Osteocyte (in vitro differentiated cells): Measurements from ENCODE around the gene PDE6A. TPM values are rescaled to one million over a fixed set of nuclear protein-coding genes. Genes with fewer than 3 reads are reported as not detected.

Experiments used
- DNase-seq: peaks from one replicate; pipeline ENCODE4 v3.0.0; 2021; ENCODE audit warnings: mixed read lengths; ENCODE audit not compliant: unreplicated experiment; ENCODE audit errors: extremely low spot score
- H3K27ac Mint-ChIP-seq: one replicate; pipeline ENCODE4 v1.8.0; 2021; ENCODE audit warnings: mild to moderate bottlenecking, mixed read lengths; ENCODE audit not compliant: unreplicated experiment
- H3K27me3 Mint-ChIP-seq: one replicate; pipeline ENCODE4 v1.8.0; 2021; ENCODE audit warnings: mixed read lengths; ENCODE audit not compliant: unreplicated experiment
- H3K36me3 Mint-ChIP-seq: one replicate; pipeline ENCODE4 v1.8.0; 2021; ENCODE audit warnings: mixed read lengths; ENCODE audit not compliant: unreplicated experiment
- H3K4me1 Mint-ChIP-seq: one replicate; pipeline ENCODE4 v1.8.0; 2021; ENCODE audit warnings: mixed read lengths; ENCODE audit not compliant: unreplicated experiment
- H3K4me3 Mint-ChIP-seq: one replicate; pipeline ENCODE4 v1.8.0; 2021; ENCODE audit warnings: mild to moderate bottlenecking, moderate library complexity, mixed read lengths; ENCODE audit not compliant: unreplicated experiment
- H3K9me3 Mint-ChIP-seq: one replicate; pipeline ENCODE4 v1.8.0; 2021; ENCODE audit warnings: mixed read lengths; ENCODE audit not compliant: unreplicated experiment
- total RNA-seq: library from RNA; stranded (reverse); gene quantifications from 2 replicates; pipeline ENCODE4 v1.2.1, GENCODE V29; 2021
- TF ChIP-seq, protein P1 (sequence below): fragments of 200-600 bp; sonication (generic); IDR thresholded peaks from 2 replicates; pipeline ENCODE4 v1.5.0; 2021; ENCODE audit warnings: antibody characterized with exemption, mild to moderate bottlenecking, moderate library complexity

PDE6A gene
- total RNA-seq, 1 donor from 2014 or later = not detected

DNA sequence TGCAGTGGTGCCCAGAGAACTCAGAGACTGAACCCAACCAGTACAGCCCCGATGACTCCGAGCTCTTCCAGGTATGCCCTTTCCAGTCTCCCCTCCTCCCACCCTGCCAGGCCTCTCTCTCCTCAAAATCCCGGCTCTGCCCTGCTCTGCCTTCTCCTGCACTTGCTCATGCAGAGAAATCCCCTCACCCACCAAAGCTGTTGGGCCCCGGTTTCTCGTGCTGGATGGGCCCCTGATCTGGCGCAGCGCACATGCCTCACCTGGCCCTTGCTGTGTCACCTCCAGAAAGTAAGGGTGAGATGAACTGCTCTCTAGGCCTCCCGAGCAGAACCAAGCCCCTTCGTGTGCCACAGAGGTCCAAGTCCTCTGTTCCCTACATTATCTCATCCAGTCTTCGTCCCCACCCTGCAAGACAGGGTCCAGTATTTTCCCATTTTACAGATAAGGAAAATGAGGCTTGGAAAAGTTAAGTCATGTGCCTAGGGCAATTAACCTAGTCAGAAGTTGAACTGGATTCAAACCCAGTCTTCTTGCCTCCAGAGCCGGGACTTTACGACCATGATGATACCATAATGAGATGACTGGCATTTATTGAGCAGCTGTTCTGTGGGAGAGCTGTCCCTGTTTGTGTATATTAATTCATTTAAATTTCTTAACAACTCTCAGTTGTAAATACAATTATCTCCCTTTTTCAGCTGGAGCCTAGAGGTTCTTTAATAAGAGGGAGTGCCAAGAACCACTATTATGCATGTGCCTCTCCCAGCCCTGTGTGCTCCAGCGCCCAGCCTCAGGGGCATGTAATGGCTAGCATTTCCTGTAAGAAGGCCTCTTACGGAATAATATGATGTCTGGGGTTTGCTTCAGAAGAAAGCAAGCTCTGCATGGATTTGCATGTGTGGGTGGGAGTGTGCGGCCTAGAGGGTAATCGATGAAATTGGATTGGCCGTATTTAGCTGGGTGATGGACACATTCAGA lies 123.8 kb downstream of the PDE6A start:
- TF ChIP-seq, protein P1, sequence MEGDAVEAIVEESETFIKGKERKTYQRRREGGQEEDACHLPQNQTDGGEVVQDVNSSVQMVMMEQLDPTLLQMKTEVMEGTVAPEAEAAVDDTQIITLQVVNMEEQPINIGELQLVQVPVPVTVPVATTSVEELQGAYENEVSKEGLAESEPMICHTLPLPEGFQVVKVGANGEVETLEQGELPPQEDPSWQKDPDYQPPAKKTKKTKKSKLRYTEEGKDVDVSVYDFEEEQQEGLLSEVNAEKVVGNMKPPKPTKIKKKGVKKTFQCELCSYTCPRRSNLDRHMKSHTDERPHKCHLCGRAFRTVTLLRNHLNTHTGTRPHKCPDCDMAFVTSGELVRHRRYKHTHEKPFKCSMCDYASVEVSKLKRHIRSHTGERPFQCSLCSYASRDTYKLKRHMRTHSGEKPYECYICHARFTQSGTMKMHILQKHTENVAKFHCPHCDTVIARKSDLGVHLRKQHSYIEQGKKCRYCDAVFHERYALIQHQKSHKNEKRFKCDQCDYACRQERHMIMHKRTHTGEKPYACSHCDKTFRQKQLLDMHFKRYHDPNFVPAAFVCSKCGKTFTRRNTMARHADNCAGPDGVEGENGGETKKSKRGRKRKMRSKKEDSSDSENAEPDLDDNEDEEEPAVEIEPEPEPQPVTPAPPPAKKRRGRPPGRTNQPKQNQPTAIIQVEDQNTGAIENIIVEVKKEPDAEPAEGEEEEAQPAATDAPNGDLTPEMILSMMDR = no peak
- Mint-ChIP-seq H3K27ac (no peak overlapping the region), H3K27me3 (no peaks in the 10 kb centered on the region), H3K4me3 (no peak overlapping the region), H3K36me3 (no peaks in the 10 kb centered on the region), H3K4me1 (peaks cover 5% of the 10 kb centered on the region), H3K9me3 (no peaks in the 10 kb centered on the region)
- DNase-seq = no peak

GRCh38 chr5:149820012-149820411 lies 124.6 kb downstream of the PDE6A start:
- no peaks in the 10 kb centered on the region for H3K9me3 Mint-ChIP-seq
- no peaks in the 10 kb centered on the region for H3K27me3 Mint-ChIP-seq
- TF ChIP-seq, protein P1 = no peak
- H3K36me3 Mint-ChIP-seq = no peaks in the 10 kb centered on the region
- H3K27ac Mint-ChIP-seq = no peak overlapping the region
- DNase-seq = no peak
- no peak overlapping the region for H3K4me3 Mint-ChIP-seq
- H3K4me1 Mint-ChIP-seq = peaks cover 5% of the 10 kb centered on the region

- Mint-ChIP-seq H3K27ac (no peak overlapping the region), H3K4me3 (no peak overlapping the region), H3K9me3 (no peaks in the 10 kb centered on the region), H3K27me3 (no peaks in the 10 kb centered on the region), H3K4me1 (peaks cover 5% of the 10 kb centered on the region), H3K36me3 (no peaks in the 10 kb centered on the region)
- TF ChIP-seq, protein P1 = no peak
- no peak for DNase-seq
Observed at GRCh38 chr5:149818116-149818515, 126.5 kb downstream of the PDE6A start.

DNA sequence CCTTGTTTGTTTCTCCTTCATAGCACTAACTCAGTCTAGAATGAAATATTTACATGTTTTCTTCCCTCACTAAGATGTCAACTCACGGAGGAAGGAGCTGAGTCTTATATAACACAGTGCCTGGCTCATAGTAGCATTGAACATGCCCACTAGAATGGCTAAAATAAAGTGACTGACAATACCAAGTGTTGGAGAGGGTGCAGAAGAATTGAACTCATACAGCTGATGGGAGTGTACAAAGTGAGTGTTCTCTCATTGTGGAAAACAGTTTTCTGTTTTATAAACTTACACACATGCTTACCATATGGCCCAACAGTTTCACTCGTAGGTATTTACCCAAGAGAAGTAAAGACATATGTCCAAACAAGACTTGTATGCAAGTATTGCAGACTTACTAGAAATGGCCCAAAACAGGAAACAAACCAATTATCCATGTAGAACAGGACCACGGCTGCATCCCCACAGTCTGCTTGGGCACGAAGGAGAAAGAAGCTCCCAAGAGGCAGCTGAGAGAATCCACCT lies 127.0 kb downstream of the PDE6A start:
- Mint-ChIP-seq H3K36me3 (no peaks in the 10 kb centered on the region), H3K27ac (no peak overlapping the region), H3K4me1 (peaks cover 5% of the 10 kb centered on the region), H3K9me3 (no peaks in the 10 kb centered on the region), H3K27me3 (no peaks in the 10 kb centered on the region), H3K4me3 (no peak overlapping the region)
- TF ChIP-seq, protein P1 = no peak
- no peak for DNase-seq

DNA sequence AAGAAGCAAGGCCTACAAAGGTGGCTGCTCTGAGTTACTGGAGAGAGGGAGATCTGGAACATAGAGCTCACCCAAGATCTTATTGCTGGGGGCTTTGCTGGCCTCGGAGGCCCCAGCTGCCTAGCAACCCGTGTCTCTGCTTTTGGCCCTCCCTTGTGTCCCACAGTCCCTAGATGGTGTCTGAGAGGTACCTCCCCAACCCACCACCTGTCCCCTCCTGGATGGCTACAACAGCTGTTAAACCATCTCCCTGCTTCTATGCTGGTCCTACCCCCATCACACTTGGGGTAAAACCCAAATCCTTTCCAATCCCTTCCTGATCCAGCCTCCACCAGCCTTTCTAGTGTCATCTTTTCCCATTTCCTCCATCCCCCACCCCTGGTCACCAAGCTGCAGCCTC lies 127.9 kb downstream of the PDE6A start:
- no peaks in the 10 kb centered on the region for H3K36me3 Mint-ChIP-seq
- TF ChIP-seq, protein P1 = no peak
- no peak overlapping the region for H3K4me3 Mint-ChIP-seq
- no peak overlapping the region for H3K27ac Mint-ChIP-seq
- H3K9me3 Mint-ChIP-seq = no peaks in the 10 kb centered on the region
- DNase-seq = no peak
- no peaks in the 10 kb centered on the region for H3K27me3 Mint-ChIP-seq
- peaks cover 5% of the 10 kb centered on the region for H3K4me1 Mint-ChIP-seq
